Panc1 (cell line): ENCODE results near the gene ABCG1. TPM values are rescaled to one million over a fixed set of nuclear protein-coding genes. Genes with fewer than 3 reads are reported as not detected.

Source experiments
- ATAC-seq: fragments of 200-7000 bp; cut with Tn5 transposase; 2 replicates; pipeline ENCODE4 v1.9.1; 2020; ENCODE audit warnings: mild to moderate bottlenecking, moderate library complexity
- BruUV-seq: library from RNA; stranded (reverse); fragments of 400-500 nt; replicated peaks from 2 replicates; lab custom pipeline; 2021; lab: Mats Ljungman, UMichigan
- CTCF ChIA-PET: fragments of 300-600 bp; sonication (Branson Sonifier 250); formaldehyde crosslinking; loops from one replicate; lab custom pipeline; 2022; ENCODE audit warnings: antibody characterized with exemption; lab: Charles Lee
- POLR2A ChIA-PET: fragments of 300-600 bp; sonication (Branson Sonifier 250); formaldehyde crosslinking; loops from one replicate; lab custom pipeline; 2022; ENCODE audit warnings: antibody characterized with exemption; lab: Charles Lee
- DNase-seq: peaks from one replicate; pipeline ENCODE4 v3.0.0-alpha.2; 2010; ENCODE audit warnings: low read depth, low spot score
- H3K27ac ChIP-seq: 2 replicates; pipeline ENCODE4 v1.5.1; 2011; ENCODE audit warnings: mild to moderate bottlenecking, low read length, inconsistent platforms
- H3K27me3 ChIP-seq: fragments of 200-500 bp; sonication (Bioruptor generic); 2 replicates; pipeline ENCODE4 v1.6.0; 2014; ENCODE audit warnings: low read length, inconsistent platforms; ENCODE audit not compliant: control insufficient read depth, insufficient read depth
- H3K36me3 ChIP-seq: fragments of 200-500 bp; sonication (Bioruptor generic); 2 replicates; pipeline ENCODE4 v1.5.1; 2014; ENCODE audit warnings: inconsistent platforms, mild to moderate bottlenecking, low read length, moderate library complexity; ENCODE audit not compliant: control insufficient read depth, insufficient read depth
- H3K4me1 ChIP-seq: 2 replicates; pipeline ENCODE4 v1.5.1; 2011; ENCODE audit warnings: inconsistent platforms, mild to moderate bottlenecking, low read length, moderate library complexity; ENCODE audit not compliant: control insufficient read depth, insufficient read depth
- H3K4me3 ChIP-seq, 2 experiments: 2 replicates each; pipeline ENCODE4 v1.5.1; 2011 to 2012; ENCODE audit warnings: low read depth in 2 of 2, low read length in 2 of 2, mild to moderate bottlenecking in 2 of 2, inconsistent platforms in 1 of 2, moderate library complexity in 1 of 2
- H3K9me3 ChIP-seq: fragments of 200-500 bp; sonication (Bioruptor generic); 2 replicates; pipeline ENCODE4 v1.5.1; 2014; ENCODE audit warnings: low read depth, mild to moderate bottlenecking, inconsistent platforms, low read length, moderate library complexity; ENCODE audit not compliant: control insufficient read depth, insufficient read depth
- POLR2AphosphoS5 ChIP-seq: IDR thresholded peaks from 2 replicates; pipeline ENCODE4 v1.6.1; 2012; ENCODE audit warnings: mild to moderate bottlenecking, low read depth, low read length, moderate library complexity
- REST ChIP-seq, 2 experiments: IDR thresholded peaks; 2 replicates each; pipeline ENCODE4 v1.6.1; 2011 to 2012; ENCODE audit warnings: low read depth in 2 of 2, control low read depth in 1 of 2, low read length in 1 of 2, mild to moderate bottlenecking in 1 of 2, moderate library complexity in 1 of 2; ENCODE audit not compliant: insufficient read depth in 1 of 2
- SIN3A ChIP-seq: IDR thresholded peaks from 2 replicates; pipeline ENCODE4 v1.6.1; 2012; ENCODE audit warnings: low read depth, mild to moderate bottlenecking, low read length, moderate library complexity, borderline replicate concordance; ENCODE audit not compliant: insufficient read depth
- TCF7L2 ChIP-seq: IDR thresholded peaks from 2 replicates; pipeline ENCODE4 v1.6.1; 2011; ENCODE audit warnings: mild to moderate bottlenecking, low read depth, low read length, inconsistent platforms
- in situ Hi-C: cut with HindIII; loops from 2 replicates; pipeline ENCODE4 v1.10.0; 2016; ENCODE audit warnings: low sequenced_read_pairs, low pct_unique_long_range_greater_than_20kb
- intact Hi-C: fragments of 100-400 bp; cut with micrococcal nuclease; formaldehyde crosslinking; loops from one replicate; pipeline ENCODE4 v1.10.0; 2022; ENCODE audit not compliant: unreplicated experiment
- total RNA-seq: library from RNA; stranded (reverse); gene quantifications from one replicate; pipeline ENCODE4 v1.2.1, GENCODE V29; 2021; ENCODE audit not compliant: unreplicated experiment
- TF ChIP-seq, protein P1 (sequence below): fragments of 450-650 bp; IDR thresholded peaks from 2 replicates; pipeline ENCODE4 v1.5.1; 2017; ENCODE audit warnings: mild to moderate bottlenecking

The ABCG1 gene
- total RNA-seq, 1 experiment from 2014 or later, result 0.80 TPM

- in situ Hi-C loops, result no loop called here
These were observed 85.9 kb downstream of the ABCG1 start for GRCh38 chr21:42304556-42305454.

DNA sequence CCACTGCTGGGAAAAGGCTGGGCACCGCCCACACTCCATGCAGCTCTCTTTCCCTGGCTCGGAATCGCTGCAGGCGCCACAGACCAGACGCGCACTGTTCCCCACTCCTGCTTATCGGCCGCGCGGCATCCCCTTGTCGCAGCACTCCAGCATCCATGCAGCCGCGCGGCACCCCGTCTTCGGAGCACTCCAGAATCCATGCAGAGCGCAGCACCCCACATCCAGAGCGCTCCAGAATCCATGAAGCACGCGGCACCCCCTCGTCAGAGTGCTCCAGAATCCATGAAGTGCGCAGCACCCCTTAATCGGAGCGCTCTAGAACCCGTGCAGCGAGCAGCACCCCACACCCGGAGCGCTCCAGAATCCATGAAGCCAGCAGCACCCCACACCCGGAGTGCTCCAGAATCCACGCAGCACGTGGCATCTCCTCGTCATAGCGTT is 86.8 kb downstream of the ABCG1 start:
- in situ Hi-C loops (no loop called here), intact Hi-C loops (loop anchor here (2.0 kb wide), 1 partner anchor 145 kb away; no protein-coding TSS in a partner anchor)
- no peak overlapping the region for H3K27ac ChIP-seq
- H3K9me3 ChIP-seq, result no peaks in the 10 kb centered on the region
- H3K4me1 ChIP-seq, result peaks cover 5% of the 10 kb centered on the region; the same call in 1 of the 2 replicates
- ATAC-seq, result no peak
- no peak for DNase-seq
- TF ChIP-seq REST (IDR thresholded peaks at IDR 0.05; ENCODE audit: insufficient read depth in 1 of 2, low read depth in 2 of 2, low read length in 1 of 2) (no peak), SIN3A (no peak), POLR2AphosphoS5 (no peak), TCF7L2 (no peak)
- TF ChIP-seq, protein P1, sequence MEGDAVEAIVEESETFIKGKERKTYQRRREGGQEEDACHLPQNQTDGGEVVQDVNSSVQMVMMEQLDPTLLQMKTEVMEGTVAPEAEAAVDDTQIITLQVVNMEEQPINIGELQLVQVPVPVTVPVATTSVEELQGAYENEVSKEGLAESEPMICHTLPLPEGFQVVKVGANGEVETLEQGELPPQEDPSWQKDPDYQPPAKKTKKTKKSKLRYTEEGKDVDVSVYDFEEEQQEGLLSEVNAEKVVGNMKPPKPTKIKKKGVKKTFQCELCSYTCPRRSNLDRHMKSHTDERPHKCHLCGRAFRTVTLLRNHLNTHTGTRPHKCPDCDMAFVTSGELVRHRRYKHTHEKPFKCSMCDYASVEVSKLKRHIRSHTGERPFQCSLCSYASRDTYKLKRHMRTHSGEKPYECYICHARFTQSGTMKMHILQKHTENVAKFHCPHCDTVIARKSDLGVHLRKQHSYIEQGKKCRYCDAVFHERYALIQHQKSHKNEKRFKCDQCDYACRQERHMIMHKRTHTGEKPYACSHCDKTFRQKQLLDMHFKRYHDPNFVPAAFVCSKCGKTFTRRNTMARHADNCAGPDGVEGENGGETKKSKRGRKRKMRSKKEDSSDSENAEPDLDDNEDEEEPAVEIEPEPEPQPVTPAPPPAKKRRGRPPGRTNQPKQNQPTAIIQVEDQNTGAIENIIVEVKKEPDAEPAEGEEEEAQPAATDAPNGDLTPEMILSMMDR, result no peak
- no peak overlapping the region for H3K4me3 ChIP-seq
- ChIA-PET CTCF (no interaction called here), POLR2A (interaction anchor here (0.5 kb wide), 1 partner anchor 260 kb away, joined by 7 read pairs; no protein-coding TSS in a partner anchor)
- no peaks in the 10 kb centered on the region for H3K36me3 ChIP-seq
- BruUV-seq, result no TSS peak
- no peaks in the 10 kb centered on the region for H3K27me3 ChIP-seq

More at GRCh38 chr21:42304556-42305454, 85.9 kb downstream of the ABCG1 start:
- POLR2A ChIA-PET, result no interaction called here
- Histone ChIP-seq H3K9me3 (no peaks in the 10 kb centered on the region), H3K4me3 (no peak overlapping the region), H3K36me3 (no peaks in the 10 kb centered on the region), H3K27me3 (no peaks in the 10 kb centered on the region), H3K27ac (no peak overlapping the region), H3K4me1 (peaks cover 5% of the 10 kb centered on the region; the same call in 1 of the 2 replicates)
- ATAC-seq (no peak), DNase-seq (no peak)
- no TSS peak for BruUV-seq
- TF ChIP-seq TCF7L2 (no peak), SIN3A (no peak), REST (IDR thresholded peaks at IDR 0.05; ENCODE audit: insufficient read depth in 1 of 2, low read depth in 2 of 2, low read length in 1 of 2) (no peak), POLR2AphosphoS5 (no peak)
- TF ChIP-seq, protein P1, result no peak
- CTCF ChIA-PET, result no interaction called here
- intact Hi-C loops, result no loop called here
